Measurements from ENCODE around the gene SPTY2D1. TPM values are rescaled to one million over a fixed set of nuclear protein-coding genes. Genes with fewer than 3 reads are reported as not detected.
"Not testable (repeated sequence)": the region's sequence is repeated elsewhere in the genome, so short reads cannot be mapped to it uniquely, and the experiment has no call there.

Gene SPTY2D1
- total RNA-seq, 3 donors from 2014 or later (not counting 1 experiment from before 2014, with no cell fraction given): 58.6 to 62.5 (median 62.0) TPM

- DNase-seq: no peak
- peaks cover 15 to 26% of the 10 kb centered on the region in 2 donors for H3K4me1 Mint-ChIP-seq
Observed at GRCh38 chr11:18669711-18670110, 35.6 kb upstream of the SPTY2D1 start.

DNA sequence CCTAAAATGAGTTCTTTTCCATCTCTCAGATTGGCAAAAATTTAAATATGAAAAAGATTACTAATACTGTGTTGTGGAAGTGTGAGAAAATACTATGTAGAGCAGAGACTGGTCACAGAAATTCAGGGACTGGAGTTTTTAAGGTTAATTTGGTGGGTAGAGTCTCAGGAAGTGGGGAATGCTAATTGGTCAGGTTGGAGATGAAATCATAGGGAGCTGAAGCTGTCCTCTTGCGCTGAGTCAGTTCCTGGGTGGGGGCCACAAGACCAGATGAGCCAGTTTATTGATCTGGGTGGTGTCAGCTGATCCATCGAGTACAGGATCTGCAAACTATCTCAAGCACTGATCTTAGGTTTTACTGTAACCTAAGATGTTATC is 35.1 kb upstream of the SPTY2D1 start:
- WGBS (ENCODE audit: insufficient coverage): 21% methylated on average over 2 of the region's 2 CpGs

More at GRCh38 chr11:18669711-18670110, 35.6 kb upstream of the SPTY2D1 start:
- Histone ChIP-seq H3K4me3 (ENCODE audit: low read length) (no peak overlapping the region), H3K27me3 (ENCODE audit: control insufficient read depth, insufficient read depth, low read length) (no peaks in the 10 kb centered on the region), H3K9me3 (ENCODE audit: control insufficient read depth, insufficient read depth, low read length) (no peaks in the 10 kb centered on the region), H3K27ac (ENCODE audit: low read length) (no peak overlapping the region), H3K4me1 (ENCODE audit: control insufficient read depth, insufficient read depth, low read length) (peaks cover 9% of the 10 kb centered on the region), H3K36me3 (ENCODE audit: control insufficient read depth, insufficient read depth, low read length) (no peaks in the 10 kb centered on the region)
- H3K4me3 Mint-ChIP-seq: no peak overlapping the region
- H3K36me3 Mint-ChIP-seq: no peaks in the 10 kb centered on the region
- TF ChIP-seq, protein P1, sequence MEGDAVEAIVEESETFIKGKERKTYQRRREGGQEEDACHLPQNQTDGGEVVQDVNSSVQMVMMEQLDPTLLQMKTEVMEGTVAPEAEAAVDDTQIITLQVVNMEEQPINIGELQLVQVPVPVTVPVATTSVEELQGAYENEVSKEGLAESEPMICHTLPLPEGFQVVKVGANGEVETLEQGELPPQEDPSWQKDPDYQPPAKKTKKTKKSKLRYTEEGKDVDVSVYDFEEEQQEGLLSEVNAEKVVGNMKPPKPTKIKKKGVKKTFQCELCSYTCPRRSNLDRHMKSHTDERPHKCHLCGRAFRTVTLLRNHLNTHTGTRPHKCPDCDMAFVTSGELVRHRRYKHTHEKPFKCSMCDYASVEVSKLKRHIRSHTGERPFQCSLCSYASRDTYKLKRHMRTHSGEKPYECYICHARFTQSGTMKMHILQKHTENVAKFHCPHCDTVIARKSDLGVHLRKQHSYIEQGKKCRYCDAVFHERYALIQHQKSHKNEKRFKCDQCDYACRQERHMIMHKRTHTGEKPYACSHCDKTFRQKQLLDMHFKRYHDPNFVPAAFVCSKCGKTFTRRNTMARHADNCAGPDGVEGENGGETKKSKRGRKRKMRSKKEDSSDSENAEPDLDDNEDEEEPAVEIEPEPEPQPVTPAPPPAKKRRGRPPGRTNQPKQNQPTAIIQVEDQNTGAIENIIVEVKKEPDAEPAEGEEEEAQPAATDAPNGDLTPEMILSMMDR (IDR thresholded peaks at IDR 0.05): no peak
- no CpG with 5 or more reads among the region's 4 CpGs for WGBS (ENCODE audit: insufficient coverage)
- no peaks in the 10 kb centered on the region for H3K9me3 Mint-ChIP-seq
- no peak for ATAC-seq
- H3K27me3 Mint-ChIP-seq (ENCODE audit: low read depth in 2 of 2): no peaks in the 10 kb centered on the region
- intact Hi-C loops (cut with micrococcal nuclease): no loop called here
- peak overlapping the region; percentile 10 to 21 for H3K27ac Mint-ChIP-seq

DNA sequence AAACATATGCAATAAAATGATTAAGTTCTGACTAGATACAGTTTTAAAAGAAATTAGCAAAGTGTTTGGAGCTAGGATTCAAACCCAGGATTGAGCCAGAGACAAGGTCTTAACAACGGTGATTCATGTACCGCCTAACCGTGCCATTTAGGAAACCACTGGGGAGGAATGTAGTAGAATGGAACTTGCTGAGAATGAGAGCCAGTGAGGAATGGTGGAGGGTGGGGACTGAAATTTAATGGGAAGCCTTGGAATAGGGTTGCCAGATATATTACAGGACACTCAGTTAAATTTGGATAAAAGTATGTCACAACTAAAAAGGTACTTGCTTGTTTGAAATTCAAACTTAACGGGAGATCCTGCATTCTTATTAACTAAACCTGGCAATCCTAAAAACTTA is 34.0 kb upstream of the SPTY2D1 start:
- H3K27ac Mint-ChIP-seq: peak overlapping the region in 1 of 2 donors; percentile 22
- Histone ChIP-seq H3K4me3 (ENCODE audit: low read length) (no peak overlapping the region), H3K27ac (ENCODE audit: low read length) (no peak overlapping the region), H3K36me3 (ENCODE audit: control insufficient read depth, insufficient read depth, low read length) (no peaks in the 10 kb centered on the region), H3K4me1 (ENCODE audit: control insufficient read depth, insufficient read depth, low read length) (peaks cover 9% of the 10 kb centered on the region), H3K9me3 (ENCODE audit: control insufficient read depth, insufficient read depth, low read length) (no peaks in the 10 kb centered on the region), H3K27me3 (ENCODE audit: control insufficient read depth, insufficient read depth, low read length) (no peaks in the 10 kb centered on the region)
- DNase-seq: no peak
- no peak for ATAC-seq
- no peaks in the 10 kb centered on the region for H3K9me3 Mint-ChIP-seq
- intact Hi-C loops (cut with micrococcal nuclease): no loop called here
- over 99% methylated on average over 4 of the region's 4 CpGs for WGBS (ENCODE audit: insufficient coverage)
- H3K4me3 Mint-ChIP-seq: no peak overlapping the region
- H3K27me3 Mint-ChIP-seq (ENCODE audit: low read depth in 2 of 2): no peaks in the 10 kb centered on the region
- TF ChIP-seq, protein P1 (IDR thresholded peaks at IDR 0.05): no peak
- H3K4me1 Mint-ChIP-seq: peaks cover 15 to 26% of the 10 kb centered on the region in 2 donors
- no peaks in the 10 kb centered on the region for H3K36me3 Mint-ChIP-seq

More for the DNA sequence above, 35.1 kb upstream of the SPTY2D1 start:
- H3K9me3 ChIP-seq (ENCODE audit: control insufficient read depth, insufficient read depth, low read length): no peaks in the 10 kb centered on the region
- ATAC-seq (no peak), DNase-seq (no peak)
- intact Hi-C loops (cut with micrococcal nuclease): no loop called here
- Mint-ChIP-seq H3K4me3 (no peak overlapping the region), H3K4me1 (peaks cover 15 to 26% of the 10 kb centered on the region in 2 donors), H3K27ac (peak overlapping the region; percentile 10 to 21), H3K36me3 (no peaks in the 10 kb centered on the region), H3K27me3 (ENCODE audit: low read depth in 2 of 2) (no peaks in the 10 kb centered on the region), H3K9me3 (no peaks in the 10 kb centered on the region)
- TF ChIP-seq, protein P1 (IDR thresholded peaks at IDR 0.05): no peak
- H3K4me3 ChIP-seq (ENCODE audit: low read length): no peak overlapping the region
- no peak overlapping the region for H3K27ac ChIP-seq (ENCODE audit: low read length)
- H3K36me3 ChIP-seq (ENCODE audit: control insufficient read depth, insufficient read depth, low read length): no peaks in the 10 kb centered on the region
- peaks cover 9% of the 10 kb centered on the region for H3K4me1 ChIP-seq (ENCODE audit: control insufficient read depth, insufficient read depth, low read length)
- H3K27me3 ChIP-seq (ENCODE audit: control insufficient read depth, insufficient read depth, low read length): no peaks in the 10 kb centered on the region

DNA sequence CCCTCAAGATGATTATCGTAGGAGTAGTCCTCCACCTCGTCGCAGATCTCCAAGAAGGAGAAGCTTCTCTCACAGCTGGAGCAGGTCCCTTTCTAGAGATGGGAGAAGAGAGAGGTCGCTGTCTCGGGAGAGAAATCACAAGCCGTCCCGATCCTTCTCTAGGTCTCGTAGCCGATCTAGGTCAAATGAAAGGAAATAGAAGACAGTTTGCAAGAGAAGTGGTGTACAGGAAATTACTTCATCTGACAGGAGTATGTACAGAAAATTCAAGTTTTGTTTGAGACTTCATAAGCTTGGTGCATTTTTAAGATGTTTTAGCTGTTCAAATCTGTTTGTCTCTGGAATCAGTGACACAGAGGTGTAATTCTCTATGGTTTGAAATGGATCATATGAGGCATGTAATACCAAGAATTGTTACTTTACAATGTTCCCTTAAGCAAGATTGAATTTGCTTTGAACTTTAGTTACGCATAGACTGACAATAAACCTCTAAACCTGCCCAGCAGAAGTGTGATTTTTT is 31.3 kb upstream of the SPTY2D1 start:
- H3K4me3 ChIP-seq (ENCODE audit: low read length); ATAC-seq; H3K27ac ChIP-seq (ENCODE audit: low read length); H3K27me3 ChIP-seq (ENCODE audit: control insufficient read depth, insufficient read depth, low read length); H3K27me3 Mint-ChIP-seq (ENCODE audit: low read depth in 2 of 2); intact Hi-C loops (cut with micrococcal nuclease); H3K4me3 Mint-ChIP-seq; DNase-seq; H3K4me1 ChIP-seq (ENCODE audit: control insufficient read depth, insufficient read depth, low read length); H3K9me3 ChIP-seq (ENCODE audit: control insufficient read depth, insufficient read depth, low read length); H3K9me3 Mint-ChIP-seq; H3K27ac Mint-ChIP-seq; H3K36me3 Mint-ChIP-seq; H3K36me3 ChIP-seq (ENCODE audit: control insufficient read depth, insufficient read depth, low read length): not testable (repeated sequence)
- 80% methylated on average over 9 of the region's 10 CpGs for WGBS (ENCODE audit: insufficient coverage)
- H3K4me1 Mint-ChIP-seq: peaks cover 8 to 16% of the 10 kb centered on the region in 2 donors
